Measurements from ENCODE around the gene CEP55.

Gene CEP55

GRCh38 chr10:93454736-93455135 is 41.7 kb upstream of the CEP55 start:
- Histone ChIP-seq H3K4me1 (ENCODE audit: low read length) (no peaks in the 10 kb centered on the region), H3K36me3 (replicated peaks; ENCODE audit: insufficient read depth, low read length) (no peaks in the 10 kb centered on the region), H3K9me2 (replicated peaks; ENCODE audit: insufficient read depth, low read length) (no peaks in the 10 kb centered on the region), H4K20me1 (ENCODE audit: insufficient read depth, low read length) (no peaks in the 10 kb centered on the region), H3K27me3 (replicated peaks; ENCODE audit: insufficient read depth, low read length) (no peaks in the 10 kb centered on the region), H3K27ac (ENCODE audit: low read length) (no peak overlapping the region), H3K9me3 (replicated peaks; ENCODE audit: insufficient read depth, low read length) (no peaks in the 10 kb centered on the region), H3F3A (ENCODE audit: insufficient read depth, low read length) (no peaks in the 10 kb centered on the region), H3K4me3 (ENCODE audit: low read length) (no peak overlapping the region), H3K4me2 (ENCODE audit: low read depth, low read length) (no peak overlapping the region), H3K9ac (ENCODE audit: low read length) (no peak overlapping the region), H2AFZ (ENCODE audit: low read length) (no peak overlapping the region), H3K79me2 (ENCODE audit: low read length) (no peaks in the 10 kb centered on the region)
- TF ChIP-seq EZH2phosphoT487 (IDR thresholded peaks at IDR 0.05; ENCODE audit: low read length) = no peak
- no peak for TF ChIP-seq EZH2 (optimal IDR thresholded peaks at IDR 0.05; ENCODE audit: low read depth, low read length)
- TF ChIP-seq, protein P1, sequence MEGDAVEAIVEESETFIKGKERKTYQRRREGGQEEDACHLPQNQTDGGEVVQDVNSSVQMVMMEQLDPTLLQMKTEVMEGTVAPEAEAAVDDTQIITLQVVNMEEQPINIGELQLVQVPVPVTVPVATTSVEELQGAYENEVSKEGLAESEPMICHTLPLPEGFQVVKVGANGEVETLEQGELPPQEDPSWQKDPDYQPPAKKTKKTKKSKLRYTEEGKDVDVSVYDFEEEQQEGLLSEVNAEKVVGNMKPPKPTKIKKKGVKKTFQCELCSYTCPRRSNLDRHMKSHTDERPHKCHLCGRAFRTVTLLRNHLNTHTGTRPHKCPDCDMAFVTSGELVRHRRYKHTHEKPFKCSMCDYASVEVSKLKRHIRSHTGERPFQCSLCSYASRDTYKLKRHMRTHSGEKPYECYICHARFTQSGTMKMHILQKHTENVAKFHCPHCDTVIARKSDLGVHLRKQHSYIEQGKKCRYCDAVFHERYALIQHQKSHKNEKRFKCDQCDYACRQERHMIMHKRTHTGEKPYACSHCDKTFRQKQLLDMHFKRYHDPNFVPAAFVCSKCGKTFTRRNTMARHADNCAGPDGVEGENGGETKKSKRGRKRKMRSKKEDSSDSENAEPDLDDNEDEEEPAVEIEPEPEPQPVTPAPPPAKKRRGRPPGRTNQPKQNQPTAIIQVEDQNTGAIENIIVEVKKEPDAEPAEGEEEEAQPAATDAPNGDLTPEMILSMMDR (IDR thresholded peaks at IDR 0.05; ENCODE audit: low read length) = no peak
- DNase-seq = no peak

DNA sequence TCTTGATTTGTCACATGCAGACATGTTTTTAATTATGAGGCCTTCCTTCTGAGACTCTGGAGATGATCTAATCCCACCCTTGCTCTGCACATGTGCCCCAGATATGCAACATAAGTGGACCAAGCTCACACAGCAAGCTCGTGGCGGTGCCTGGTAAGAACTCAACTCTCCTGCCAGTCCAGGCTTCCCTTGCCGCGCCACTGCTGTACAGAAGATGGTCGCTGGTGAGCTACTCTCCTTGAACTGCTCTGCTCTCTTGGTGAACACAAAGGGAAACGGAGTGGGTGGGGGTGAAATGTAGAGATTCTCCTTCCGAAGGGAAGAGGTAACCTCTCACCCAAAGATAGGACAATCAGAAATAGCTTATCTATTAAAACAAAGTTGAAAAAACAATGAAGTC is 39.9 kb upstream of the CEP55 start:
- H3F3A ChIP-seq (ENCODE audit: insufficient read depth, low read length) = no peaks in the 10 kb centered on the region
- no peaks in the 10 kb centered on the region for H4K20me1 ChIP-seq (ENCODE audit: insufficient read depth, low read length)
- H3K4me3 ChIP-seq (ENCODE audit: low read length) = no peak overlapping the region
- H3K9me3 ChIP-seq (replicated peaks; ENCODE audit: insufficient read depth, low read length) = no peaks in the 10 kb centered on the region
- H3K27ac ChIP-seq (ENCODE audit: low read length) = no peak overlapping the region
- DNase-seq = no peak
- H3K36me3 ChIP-seq (replicated peaks; ENCODE audit: insufficient read depth, low read length) = no peaks in the 10 kb centered on the region
- no peaks in the 10 kb centered on the region for H3K79me2 ChIP-seq (ENCODE audit: low read length)
- H3K4me1 ChIP-seq (ENCODE audit: low read length) = no peaks in the 10 kb centered on the region
- no peak overlapping the region for H3K9ac ChIP-seq (ENCODE audit: low read length)
- H2AFZ ChIP-seq (ENCODE audit: low read length) = no peak overlapping the region
- no peaks in the 10 kb centered on the region for H3K9me2 ChIP-seq (replicated peaks; ENCODE audit: insufficient read depth, low read length)
- no peaks in the 10 kb centered on the region for H3K27me3 ChIP-seq (replicated peaks; ENCODE audit: insufficient read depth, low read length)
- TF ChIP-seq, protein P1 (IDR thresholded peaks at IDR 0.05; ENCODE audit: low read length) = no peak
- TF ChIP-seq EZH2phosphoT487 (IDR thresholded peaks at IDR 0.05; ENCODE audit: low read length) = no peak
- no peak for TF ChIP-seq EZH2 (optimal IDR thresholded peaks at IDR 0.05; ENCODE audit: low read depth, low read length)
- H3K4me2 ChIP-seq (ENCODE audit: low read depth, low read length) = no peak overlapping the region

DNA sequence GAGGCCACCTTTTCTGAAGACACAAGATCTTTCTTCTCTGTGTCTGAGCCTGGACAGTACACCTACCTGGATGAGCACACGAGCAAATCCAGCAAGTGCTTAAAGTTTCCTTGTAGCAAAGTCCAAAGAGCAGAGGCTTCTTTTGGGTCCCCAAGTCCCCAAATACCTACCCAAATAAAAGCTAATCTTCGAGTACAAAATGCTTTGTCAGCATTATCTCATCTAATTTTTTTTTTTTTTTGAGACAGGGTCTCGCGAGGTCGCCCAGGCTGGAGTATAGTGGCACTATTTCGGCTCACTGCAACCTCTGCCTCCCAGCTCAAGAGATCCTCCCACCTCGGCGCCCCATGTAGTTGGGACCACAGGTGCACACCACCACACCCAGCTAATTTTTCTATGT is 38.9 kb upstream of the CEP55 start:
- Histone ChIP-seq H3K4me3 (ENCODE audit: low read length) (no peak overlapping the region), H3K9me2 (replicated peaks; ENCODE audit: insufficient read depth, low read length) (no peaks in the 10 kb centered on the region), H4K20me1 (ENCODE audit: insufficient read depth, low read length) (no peaks in the 10 kb centered on the region), H3K79me2 (ENCODE audit: low read length) (no peaks in the 10 kb centered on the region), H3K4me1 (ENCODE audit: low read length) (no peaks in the 10 kb centered on the region), H3K27me3 (replicated peaks; ENCODE audit: insufficient read depth, low read length) (no peaks in the 10 kb centered on the region), H3K9ac (ENCODE audit: low read length) (no peak overlapping the region), H3K36me3 (replicated peaks; ENCODE audit: insufficient read depth, low read length) (no peaks in the 10 kb centered on the region), H2AFZ (ENCODE audit: low read length) (no peak overlapping the region), H3K27ac (ENCODE audit: low read length) (no peak overlapping the region), H3K9me3 (replicated peaks; ENCODE audit: insufficient read depth, low read length) (no peaks in the 10 kb centered on the region), H3F3A (ENCODE audit: insufficient read depth, low read length) (no peaks in the 10 kb centered on the region), H3K4me2 (ENCODE audit: low read depth, low read length) (no peak overlapping the region)
- DNase-seq = no peak
- TF ChIP-seq EZH2 (optimal IDR thresholded peaks at IDR 0.05; ENCODE audit: low read depth, low read length) = no peak
- TF ChIP-seq, protein P1 (IDR thresholded peaks at IDR 0.05; ENCODE audit: low read length) = no peak
- no peak for TF ChIP-seq EZH2phosphoT487 (IDR thresholded peaks at IDR 0.05; ENCODE audit: low read length)

Measured in MM.1S (cell line).